Astrocyte (in vitro differentiated cells and primary cell): ENCODE results near the gene IL21R. TPM values are rescaled to one million over a fixed set of nuclear protein-coding genes. Genes with fewer than 3 reads are reported as not detected.

ENCODE experiments used
- DNase-seq: peaks from one replicate; pipeline ENCODE4 v3.0.0-alpha.2; 2010; ENCODE audit warnings: low read depth
- FAIRE-seq: peaks from 2 replicates; lab custom pipeline; 2011; peaks lifted over from hg19 to GRCh38; lab: Jason Lieb, UNC
- H2AFZ ChIP-seq: 2 replicates; pipeline ENCODE4 v1.6.0; 2012; ENCODE audit warnings: low read depth, low read length, inconsistent platforms
- H3K27ac ChIP-seq: 2 replicates; pipeline ENCODE4 v1.5.1; 2011; ENCODE audit warnings: low read depth, low read length, inconsistent platforms
- H3K27me3 ChIP-seq: 2 replicates; pipeline ENCODE4 v1.6.0; 2011; ENCODE audit warnings: low read length, inconsistent platforms; ENCODE audit not compliant: insufficient read depth
- H3K36me3 ChIP-seq: 2 replicates; pipeline ENCODE4 v1.5.1; 2011; ENCODE audit warnings: low read length, inconsistent platforms; ENCODE audit not compliant: insufficient read depth
- H3K4me1 ChIP-seq: 2 replicates; pipeline ENCODE4 v1.5.1; 2011; ENCODE audit warnings: low read length, inconsistent platforms; ENCODE audit not compliant: insufficient read depth
- H3K4me2 ChIP-seq: 2 replicates; pipeline ENCODE4 v1.6.0; 2012; ENCODE audit warnings: low read length, inconsistent platforms
- H3K4me3 ChIP-seq: 2 replicates; pipeline ENCODE4 v1.5.1; 2011; ENCODE audit warnings: low read depth, mild to moderate bottlenecking, low read length, inconsistent platforms; ENCODE audit not compliant: insufficient read depth
- H3K79me2 ChIP-seq: 2 replicates; pipeline ENCODE4 v1.6.0; 2012; ENCODE audit warnings: mild to moderate bottlenecking, low read length, inconsistent platforms; ENCODE audit not compliant: insufficient read depth
- H3K9ac ChIP-seq: 2 replicates; pipeline ENCODE4 v1.6.0; 2012; ENCODE audit warnings: mild to moderate bottlenecking, low read length, inconsistent platforms
- H3K9me3 ChIP-seq: 2 replicates; pipeline ENCODE4 v1.5.1; 2012; ENCODE audit warnings: low read depth, mild to moderate bottlenecking, low read length, inconsistent platforms; ENCODE audit not compliant: insufficient read depth
- H4K20me1 ChIP-seq: 2 replicates; pipeline ENCODE4 v1.6.0; 2012; ENCODE audit warnings: low read length, inconsistent platforms; ENCODE audit not compliant: insufficient read depth
- H3K27ac Mint-ChIP-seq: one replicate; pipeline ENCODE4 v1.8.0; 2021; ENCODE audit warnings: mild to moderate bottlenecking, mixed read lengths; ENCODE audit not compliant: unreplicated experiment
- H3K27me3 Mint-ChIP-seq: one replicate; pipeline ENCODE4 v1.8.0; 2021; ENCODE audit warnings: low read depth, mixed read lengths; ENCODE audit not compliant: unreplicated experiment
- H3K36me3 Mint-ChIP-seq: one replicate; pipeline ENCODE4 v1.8.0; 2021; ENCODE audit warnings: low read depth, mixed read lengths; ENCODE audit not compliant: unreplicated experiment
- H3K4me1 Mint-ChIP-seq: one replicate; pipeline ENCODE4 v1.8.0; 2021; ENCODE audit warnings: low read depth, mixed read lengths; ENCODE audit not compliant: unreplicated experiment
- H3K4me3 Mint-ChIP-seq: one replicate; pipeline ENCODE4 v1.8.0; 2021; ENCODE audit warnings: mild to moderate bottlenecking, moderate library complexity, mixed read lengths; ENCODE audit not compliant: unreplicated experiment
- H3K9me3 Mint-ChIP-seq: one replicate; pipeline ENCODE4 v1.8.0; 2021; ENCODE audit warnings: mild to moderate bottlenecking, mixed read lengths; ENCODE audit not compliant: unreplicated experiment
- EZH2 ChIP-seq: IDR thresholded peaks from 2 replicates; pipeline ENCODE4 v1.6.1; 2012; ENCODE audit warnings: mild to moderate bottlenecking, low read length, inconsistent platforms; ENCODE audit not compliant: insufficient read depth
- total RNA-seq: library from RNA; stranded (reverse); gene quantifications from 2 replicates; pipeline ENCODE4 v1.2.1, GENCODE V29; 2021
- TF ChIP-seq, protein P1 (sequence below): IDR thresholded peaks from 2 replicates; pipeline ENCODE4 v1.5.1; 2011; ENCODE audit warnings: low read depth, mild to moderate bottlenecking, inconsistent platforms, low read length, moderate library complexity; ENCODE audit not compliant: insufficient read depth

Gene IL21R
- total RNA-seq, 1 donor from 2014 or later = 1.8 TPM

DNA sequence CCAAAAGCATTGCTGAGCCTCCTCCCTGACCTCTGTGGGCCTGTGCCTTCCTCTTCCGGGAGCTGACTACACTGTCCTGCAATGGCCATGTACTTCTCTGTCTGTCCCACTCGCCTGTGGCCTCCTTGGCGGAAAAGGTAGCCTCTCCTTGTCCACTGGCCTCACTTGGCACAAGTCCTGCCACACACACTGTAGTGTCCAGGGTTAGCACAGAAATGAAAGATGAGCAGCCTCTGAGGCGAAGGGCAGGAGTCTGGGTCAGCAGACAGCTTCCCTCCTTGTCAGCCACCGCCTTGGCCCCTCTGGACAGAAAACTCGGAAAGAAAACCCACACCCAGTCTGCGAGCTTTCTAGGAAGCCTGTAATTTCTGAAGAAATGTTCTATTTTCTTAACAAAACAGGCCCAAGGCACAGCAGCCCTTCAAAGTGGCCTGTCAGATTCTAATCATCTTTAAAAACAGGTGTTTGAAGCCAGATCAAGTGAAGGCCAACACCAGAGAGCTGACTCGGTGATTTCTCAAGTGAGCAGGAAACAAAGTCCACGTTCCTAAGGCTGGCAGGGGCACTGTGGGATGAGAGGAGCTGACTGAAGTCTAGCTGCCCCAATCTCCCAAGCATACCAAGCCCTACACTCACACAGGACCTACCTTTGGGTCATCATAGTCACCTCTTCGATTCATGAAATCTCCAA is 80.6 kb downstream of the IL21R start:
- H3K27ac Mint-ChIP-seq = no peak overlapping the region
- H3K9ac ChIP-seq = no peak overlapping the region
- no peaks in the 10 kb centered on the region for H3K4me1 Mint-ChIP-seq
- H3K4me3 ChIP-seq = no peak overlapping the region
- H3K4me2 ChIP-seq = no peak overlapping the region
- H3K9me3 ChIP-seq = no peaks in the 10 kb centered on the region
- no peaks in the 10 kb centered on the region for H3K79me2 ChIP-seq
- H3K27me3 Mint-ChIP-seq = no peaks in the 10 kb centered on the region
- H3K4me1 ChIP-seq = no peaks in the 10 kb centered on the region
- peaks cover 61% of the 10 kb centered on the region for H3K36me3 ChIP-seq
- H3K36me3 Mint-ChIP-seq = peaks cover 28% of the 10 kb centered on the region
- H4K20me1 ChIP-seq = no peaks in the 10 kb centered on the region
- H3K27me3 ChIP-seq = no peaks in the 10 kb centered on the region
- FAIRE-seq (no peak), DNase-seq (no peak)
- no peak overlapping the region for H3K4me3 Mint-ChIP-seq
- no peaks in the 10 kb centered on the region for H3K9me3 Mint-ChIP-seq
- TF ChIP-seq, protein P1, sequence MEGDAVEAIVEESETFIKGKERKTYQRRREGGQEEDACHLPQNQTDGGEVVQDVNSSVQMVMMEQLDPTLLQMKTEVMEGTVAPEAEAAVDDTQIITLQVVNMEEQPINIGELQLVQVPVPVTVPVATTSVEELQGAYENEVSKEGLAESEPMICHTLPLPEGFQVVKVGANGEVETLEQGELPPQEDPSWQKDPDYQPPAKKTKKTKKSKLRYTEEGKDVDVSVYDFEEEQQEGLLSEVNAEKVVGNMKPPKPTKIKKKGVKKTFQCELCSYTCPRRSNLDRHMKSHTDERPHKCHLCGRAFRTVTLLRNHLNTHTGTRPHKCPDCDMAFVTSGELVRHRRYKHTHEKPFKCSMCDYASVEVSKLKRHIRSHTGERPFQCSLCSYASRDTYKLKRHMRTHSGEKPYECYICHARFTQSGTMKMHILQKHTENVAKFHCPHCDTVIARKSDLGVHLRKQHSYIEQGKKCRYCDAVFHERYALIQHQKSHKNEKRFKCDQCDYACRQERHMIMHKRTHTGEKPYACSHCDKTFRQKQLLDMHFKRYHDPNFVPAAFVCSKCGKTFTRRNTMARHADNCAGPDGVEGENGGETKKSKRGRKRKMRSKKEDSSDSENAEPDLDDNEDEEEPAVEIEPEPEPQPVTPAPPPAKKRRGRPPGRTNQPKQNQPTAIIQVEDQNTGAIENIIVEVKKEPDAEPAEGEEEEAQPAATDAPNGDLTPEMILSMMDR = no peak
- no peak for TF ChIP-seq EZH2
- no peak overlapping the region for H2AFZ ChIP-seq
- no peak overlapping the region for H3K27ac ChIP-seq

DNA sequence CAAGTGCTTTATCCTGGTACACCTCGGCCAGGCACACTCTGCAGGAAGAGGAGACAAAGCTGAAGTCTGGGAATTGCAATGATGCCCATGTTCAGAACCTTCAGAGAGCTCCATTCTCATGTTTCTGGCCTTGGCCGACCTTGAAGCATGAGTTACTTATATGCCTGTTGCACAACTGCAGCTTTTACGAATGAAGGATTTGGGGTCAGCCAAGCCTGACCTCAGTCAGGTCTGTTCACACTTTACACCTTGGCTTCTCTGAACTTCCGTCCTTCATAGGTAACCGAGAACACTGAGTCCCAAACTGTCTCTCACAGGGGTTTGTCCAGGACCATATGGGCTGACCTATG is 81.1 kb downstream of the IL21R start:
- Histone ChIP-seq H3K4me1 (no peaks in the 10 kb centered on the region), H3K4me2 (no peak overlapping the region), H3K27me3 (no peaks in the 10 kb centered on the region), H3K36me3 (peaks cover 62% of the 10 kb centered on the region), H3K79me2 (no peaks in the 10 kb centered on the region), H3K9me3 (no peaks in the 10 kb centered on the region), H4K20me1 (no peaks in the 10 kb centered on the region), H2AFZ (no peak overlapping the region), H3K4me3 (no peak overlapping the region), H3K27ac (no peak overlapping the region), H3K9ac (no peak overlapping the region)
- Mint-ChIP-seq H3K4me3 (no peak overlapping the region), H3K27me3 (no peaks in the 10 kb centered on the region), H3K27ac (no peak overlapping the region), H3K4me1 (no peaks in the 10 kb centered on the region), H3K9me3 (no peaks in the 10 kb centered on the region), H3K36me3 (peaks cover 32% of the 10 kb centered on the region)
- no peak for DNase-seq
- TF ChIP-seq, protein P1 = no peak
- TF ChIP-seq EZH2 = no peak
- no peak for FAIRE-seq

DNA sequence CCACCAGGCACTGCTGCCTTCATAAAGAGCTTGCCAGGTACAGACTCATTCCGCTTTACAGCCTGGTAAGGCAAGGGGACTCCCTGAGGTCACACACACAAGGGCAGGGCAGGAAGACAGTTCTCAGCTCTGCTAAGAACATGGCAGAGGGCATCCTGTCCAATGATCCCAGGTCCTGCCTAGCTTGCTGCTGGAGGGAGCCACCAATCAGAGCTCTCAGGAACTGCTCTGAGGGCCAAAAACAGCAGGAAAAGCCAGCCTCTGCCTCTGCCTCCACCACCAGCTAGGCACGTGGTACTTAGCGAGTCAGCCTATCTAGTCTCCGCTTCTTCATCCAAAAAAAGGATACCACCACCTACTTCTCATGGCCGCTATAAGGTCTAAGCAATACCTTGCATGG is 81.7 kb downstream of the IL21R start:
- Mint-ChIP-seq H3K4me1 (no peaks in the 10 kb centered on the region), H3K27me3 (no peaks in the 10 kb centered on the region), H3K4me3 (no peak overlapping the region), H3K36me3 (peaks cover 33% of the 10 kb centered on the region), H3K9me3 (no peaks in the 10 kb centered on the region), H3K27ac (no peak overlapping the region)
- Histone ChIP-seq H3K79me2 (no peaks in the 10 kb centered on the region), H3K9ac (no peak overlapping the region), H3K4me2 (no peak overlapping the region), H3K27ac (no peak overlapping the region), H3K4me1 (no peaks in the 10 kb centered on the region), H3K9me3 (no peaks in the 10 kb centered on the region), H3K27me3 (no peaks in the 10 kb centered on the region), H2AFZ (no peak overlapping the region), H3K36me3 (peaks cover 62% of the 10 kb centered on the region), H3K4me3 (no peak overlapping the region), H4K20me1 (no peaks in the 10 kb centered on the region)
- no peak for TF ChIP-seq EZH2
- TF ChIP-seq, protein P1 = no peak
- DNase-seq (no peak), FAIRE-seq (no peak)
